HG03558 (cell line): Measurements from ENCODE around the gene ARHGAP33.

Experiments
- ATAC-seq: cut with Tn5 transposase; IDR thresholded peaks from one replicate; pipeline ENCODE4 v1.9.1; 2021; ENCODE audit warnings: moderate number of reproducible peaks; ENCODE audit not compliant: unreplicated experiment; ENCODE audit errors: extremely low read depth

ARHGAP33 gene

DNA sequence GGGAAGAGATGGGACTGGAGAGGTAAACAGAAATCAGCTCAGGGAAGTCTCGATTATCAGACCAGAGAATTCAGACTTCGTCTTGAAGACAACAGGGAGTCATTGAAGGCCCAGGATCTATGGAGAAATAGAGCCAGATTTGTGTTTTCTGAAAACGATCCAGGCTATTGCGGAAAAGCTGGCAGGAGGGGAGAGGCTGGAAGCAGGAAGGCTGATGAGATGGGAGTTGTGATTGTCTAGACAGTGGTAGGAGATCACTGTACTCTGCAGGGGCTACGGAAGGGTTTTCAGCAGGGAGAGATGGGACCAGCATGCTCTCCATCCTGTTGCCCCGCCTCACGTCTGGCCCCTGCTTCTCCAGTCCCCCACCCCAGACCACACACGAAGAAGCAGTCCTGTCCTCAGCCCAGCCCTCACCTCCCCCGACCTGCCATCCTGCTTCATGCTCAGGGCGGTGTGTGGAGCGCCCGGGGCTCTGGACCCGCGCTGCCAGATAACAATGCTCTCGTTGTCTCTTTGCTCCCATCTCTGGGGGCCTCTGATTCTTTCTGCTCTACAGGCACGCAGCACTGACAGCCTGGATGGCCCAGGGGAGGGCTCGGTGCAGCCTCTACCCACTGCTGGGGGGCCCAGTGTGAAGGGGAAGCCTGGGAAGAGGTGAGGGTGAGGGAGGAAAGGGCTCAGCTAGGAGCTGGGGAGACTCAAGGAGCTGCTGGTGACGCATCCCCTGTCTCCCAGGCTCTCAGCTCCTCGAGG lies 1.9 kb downstream of the ARHGAP33 start:
- no peak for ATAC-seq

DNA sequence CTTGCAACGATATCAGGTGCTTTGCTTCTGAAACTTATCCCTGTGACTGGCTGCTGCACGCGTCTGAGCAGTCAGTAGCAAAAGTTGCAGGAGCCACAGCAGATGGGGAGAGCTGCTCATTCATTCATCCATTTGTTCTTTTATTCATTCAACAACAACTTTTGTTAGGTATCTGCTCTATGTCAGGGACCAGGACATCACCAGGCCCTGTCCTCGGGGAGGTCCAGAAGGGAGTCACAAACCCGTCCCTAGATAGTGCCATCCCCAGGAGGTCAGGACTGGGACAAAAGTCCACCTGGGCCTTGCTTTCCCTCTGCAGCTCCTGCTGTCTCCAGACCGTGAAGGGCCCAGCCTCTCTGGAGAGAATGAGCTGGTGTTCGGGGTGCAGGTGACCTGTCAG lies 2.6 kb downstream of the ARHGAP33 start:
- ATAC-seq, result no peak

DNA sequence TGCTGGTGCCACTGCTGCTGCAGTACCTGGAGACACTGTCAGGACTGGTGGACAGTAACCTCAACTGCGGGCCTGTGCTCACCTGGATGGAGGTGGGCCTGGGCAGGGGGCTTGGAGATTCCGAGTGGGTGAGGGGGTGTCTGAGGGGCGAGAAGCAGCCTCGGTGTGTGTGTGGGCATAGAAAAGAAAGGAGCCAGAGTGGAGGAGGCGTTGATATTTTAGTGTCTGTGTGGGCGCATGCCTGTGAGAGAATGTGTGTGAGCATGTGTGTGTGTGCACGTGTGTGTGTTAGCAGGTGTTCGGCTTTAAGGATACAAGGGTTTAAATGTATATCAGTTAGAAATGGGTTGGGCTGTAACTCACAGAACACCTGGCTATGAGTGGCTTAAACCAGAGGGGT lies 3.7 kb downstream of the ARHGAP33 start:
- ATAC-seq, result no peak

DNA sequence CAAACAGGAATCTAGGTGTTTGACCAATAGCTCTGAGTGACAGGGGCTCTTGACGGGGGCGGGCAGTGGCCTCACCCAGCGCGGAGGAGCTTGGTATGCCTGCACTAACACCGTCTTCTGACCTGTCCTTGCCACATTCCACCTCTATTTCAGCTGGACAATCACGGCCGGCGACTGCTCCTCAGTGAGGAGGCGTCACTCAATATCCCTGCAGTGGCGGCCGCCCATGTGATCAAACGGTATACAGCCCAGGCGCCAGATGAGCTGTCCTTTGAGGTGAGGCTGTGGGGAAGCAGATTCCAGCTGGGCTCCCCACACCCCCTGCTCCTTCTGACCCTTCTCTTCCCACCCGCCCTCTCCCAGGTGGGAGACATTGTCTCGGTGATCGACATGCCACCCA lies 4.7 kb downstream of the ARHGAP33 start:
- ATAC-seq, result no peak

DNA sequence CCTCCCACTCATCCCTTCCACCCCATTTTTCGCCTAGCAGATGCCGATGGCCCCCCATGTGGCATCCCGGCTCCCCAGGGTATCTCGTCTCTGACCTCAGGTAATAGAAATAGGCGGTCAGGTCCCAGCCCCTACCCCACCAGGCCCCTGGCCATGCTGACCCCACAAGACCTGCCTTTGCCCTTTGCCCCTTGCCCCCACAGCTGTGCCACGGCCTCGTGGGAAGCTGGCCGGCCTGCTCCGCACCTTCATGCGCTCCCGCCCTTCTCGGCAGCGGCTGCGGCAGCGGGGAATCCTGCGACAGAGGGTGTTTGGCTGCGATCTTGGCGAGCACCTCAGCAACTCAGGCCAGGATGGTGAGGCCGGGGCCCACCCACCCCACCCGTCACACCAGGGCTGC lies 5.4 kb downstream of the ARHGAP33 start:
- no peak for ATAC-seq

DNA sequence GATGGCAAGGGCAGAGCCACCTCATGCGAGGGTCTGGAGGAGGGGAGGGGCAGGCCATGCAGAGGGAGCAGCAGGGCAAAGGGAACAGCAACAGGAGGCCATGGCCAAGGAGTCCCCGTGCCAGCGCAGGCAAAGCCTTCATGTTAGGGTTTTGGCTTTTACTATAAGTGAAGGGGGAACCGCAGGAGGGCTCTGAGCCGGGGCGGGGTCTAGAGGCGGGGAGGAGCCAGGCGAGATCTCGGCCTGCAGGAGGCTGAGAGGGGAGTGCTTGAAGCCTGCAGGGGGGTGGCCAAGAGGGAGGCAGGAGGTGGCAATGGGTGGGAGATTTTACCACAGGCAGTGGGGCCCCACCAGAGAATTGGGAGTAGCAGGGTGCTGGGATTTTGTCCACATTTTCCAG lies 6.3 kb downstream of the ARHGAP33 start:
- no peak for ATAC-seq

DNA sequence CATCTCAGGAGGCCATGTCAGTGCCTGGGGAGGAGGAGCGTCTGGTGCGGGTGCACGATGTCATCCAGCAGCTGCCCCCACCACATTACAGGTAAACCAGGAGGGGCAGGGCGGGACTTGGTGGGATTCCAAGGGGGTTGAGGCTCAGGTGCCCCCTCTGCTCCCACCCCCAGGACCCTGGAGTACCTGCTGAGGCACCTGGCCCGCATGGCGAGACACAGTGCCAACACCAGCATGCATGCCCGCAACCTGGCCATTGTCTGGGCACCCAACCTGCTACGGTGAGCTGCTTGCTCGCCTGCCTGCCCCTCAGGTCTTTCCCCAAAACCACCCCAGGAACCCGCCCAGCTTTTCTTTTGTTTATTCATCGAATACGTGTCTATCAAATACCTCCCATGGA lies 7.2 kb downstream of the ARHGAP33 start:
- ATAC-seq, result no peak

DNA sequence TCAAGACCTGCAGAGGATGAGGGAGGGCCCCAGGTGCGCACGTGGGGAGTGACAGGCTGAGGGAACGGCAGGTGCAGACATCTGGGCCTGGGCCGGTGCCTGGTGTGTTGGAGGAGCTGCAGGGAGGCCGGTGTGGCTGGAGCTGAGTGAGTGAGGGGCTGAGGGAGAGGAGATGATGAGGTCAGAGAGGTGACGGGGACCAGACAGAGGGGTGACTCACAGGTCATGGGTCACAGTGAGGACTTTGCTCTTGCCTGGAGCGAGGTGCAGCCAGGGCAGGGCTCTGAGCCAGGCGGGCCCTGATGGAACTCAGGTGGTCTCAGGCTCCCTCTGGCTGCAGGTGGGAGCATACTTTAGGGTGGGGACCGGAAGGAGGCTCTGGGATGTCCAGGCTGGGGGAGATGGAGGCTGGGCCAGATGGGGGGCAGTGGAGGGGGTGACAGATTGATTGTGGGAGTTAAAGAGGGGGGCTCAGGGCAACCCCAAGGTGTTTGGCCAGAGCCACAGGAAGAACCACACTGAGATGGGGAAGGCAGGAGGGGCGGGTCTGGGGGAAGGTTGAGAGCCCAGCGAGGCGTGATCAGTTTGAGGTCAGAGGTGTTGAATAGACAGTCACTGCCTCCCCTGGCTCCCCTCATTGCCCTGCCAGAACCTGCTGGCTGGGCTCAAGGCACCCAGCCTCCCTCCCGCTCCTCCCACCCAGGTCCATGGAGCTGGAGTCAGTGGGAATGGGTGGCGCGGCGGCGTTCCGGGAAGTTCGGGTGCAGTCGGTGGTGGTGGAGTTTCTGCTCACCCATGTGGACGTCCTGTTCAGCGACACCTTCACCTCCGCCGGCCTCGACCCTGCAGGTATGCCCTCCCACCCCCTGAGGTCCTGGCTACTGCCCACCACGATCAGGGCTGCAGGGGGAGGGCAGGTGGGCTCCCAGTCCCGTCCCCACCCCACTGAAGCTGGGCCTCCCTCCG lies 8.4 kb downstream of the ARHGAP33 start:
- ATAC-seq, result no peak

DNA sequence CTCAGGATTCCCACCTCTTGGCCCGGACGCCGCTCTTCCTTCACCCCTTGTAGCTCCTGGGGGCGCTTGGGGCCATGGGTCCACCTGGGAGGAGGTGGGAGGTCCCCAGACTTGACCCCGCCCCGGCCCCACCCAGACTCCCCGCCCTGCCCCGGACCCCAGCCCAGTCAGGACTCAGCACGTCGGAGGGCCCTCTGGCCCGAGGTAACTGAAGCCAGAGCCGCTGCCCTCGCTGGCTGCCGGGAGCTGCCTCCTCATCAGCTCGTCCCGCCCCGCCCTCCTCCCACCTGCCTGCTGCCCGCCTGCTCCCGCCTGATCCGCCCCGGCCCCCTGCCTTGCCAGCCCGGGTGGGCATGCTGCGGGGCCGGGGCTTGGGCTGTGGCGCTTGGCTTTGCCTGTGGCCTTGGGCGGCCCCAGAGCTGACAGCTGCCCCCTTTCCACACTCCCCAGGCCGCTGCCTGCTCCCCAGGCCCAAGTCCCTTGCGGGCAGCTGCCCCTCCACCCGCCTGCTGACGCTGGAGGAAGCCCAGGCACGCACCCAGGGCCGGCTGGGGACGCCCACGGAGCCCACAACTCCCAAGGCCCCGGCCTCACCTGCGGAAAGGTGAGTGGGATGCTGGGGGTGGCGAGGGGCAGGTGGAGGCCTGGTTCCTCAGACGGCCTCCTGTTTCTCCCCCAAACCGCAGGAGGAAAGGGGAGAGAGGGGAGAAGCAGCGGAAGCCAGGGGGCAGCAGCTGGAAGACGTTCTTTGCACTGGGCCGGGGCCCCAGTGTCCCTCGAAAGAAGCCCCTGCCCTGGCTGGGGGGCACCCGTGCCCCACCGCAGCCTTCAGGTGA lies 9.4 kb downstream of the ARHGAP33 start:
- ATAC-seq, result no peak

DNA sequence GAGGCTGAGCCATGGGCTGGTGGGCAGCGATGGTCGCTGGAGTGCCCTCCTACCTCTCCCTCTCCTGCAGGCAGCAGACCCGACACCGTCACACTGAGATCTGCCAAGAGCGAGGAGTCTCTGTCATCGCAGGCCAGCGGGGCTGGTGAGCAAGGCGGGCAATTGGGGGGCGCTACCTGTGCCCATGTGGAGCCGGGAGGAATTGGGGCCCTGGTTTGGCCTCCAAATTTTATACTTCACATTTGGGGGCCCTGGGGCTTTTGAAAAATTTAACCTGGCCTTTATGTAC lies 9.9 kb downstream of the ARHGAP33 start:
- ATAC-seq, result no peak

DNA sequence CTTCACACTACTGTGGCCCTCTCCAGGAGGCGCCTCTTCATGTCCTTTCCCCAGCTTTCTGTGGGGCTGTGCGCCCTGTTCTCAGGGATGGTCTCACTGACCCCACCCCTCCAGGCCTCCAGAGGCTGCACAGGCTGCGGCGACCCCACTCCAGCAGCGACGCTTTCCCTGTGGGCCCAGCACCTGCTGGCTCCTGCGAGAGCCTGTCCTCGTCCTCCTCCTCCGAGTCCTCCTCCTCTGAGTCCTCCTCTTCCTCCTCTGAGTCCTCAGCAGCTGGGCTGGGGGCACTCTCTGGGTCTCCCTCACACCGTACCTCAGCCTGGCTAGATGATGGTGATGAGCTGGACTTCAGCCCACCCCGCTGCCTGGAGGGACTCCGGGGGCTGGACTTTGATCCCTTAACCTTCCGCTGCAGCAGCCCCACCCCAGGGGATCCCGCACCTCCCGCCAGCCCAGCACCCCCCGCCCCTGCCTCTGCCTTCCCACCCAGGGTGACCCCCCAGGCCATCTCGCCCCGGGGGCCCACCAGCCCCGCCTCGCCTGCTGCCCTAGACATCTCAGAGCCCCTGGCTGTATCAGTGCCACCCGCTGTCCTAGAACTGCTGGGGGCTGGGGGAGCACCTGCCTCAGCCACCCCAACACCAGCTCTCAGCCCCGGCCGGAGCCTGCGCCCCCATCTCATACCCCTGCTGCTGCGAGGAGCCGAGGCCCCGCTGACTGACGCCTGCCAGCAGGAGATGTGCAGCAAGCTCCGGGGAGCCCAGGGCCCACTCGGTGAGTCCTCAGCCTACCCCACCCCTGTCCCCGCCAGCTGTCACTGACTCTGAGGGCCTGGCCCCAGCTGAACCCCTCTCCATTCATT lies 11.2 kb downstream of the ARHGAP33 start:
- ATAC-seq, result no peak

DNA sequence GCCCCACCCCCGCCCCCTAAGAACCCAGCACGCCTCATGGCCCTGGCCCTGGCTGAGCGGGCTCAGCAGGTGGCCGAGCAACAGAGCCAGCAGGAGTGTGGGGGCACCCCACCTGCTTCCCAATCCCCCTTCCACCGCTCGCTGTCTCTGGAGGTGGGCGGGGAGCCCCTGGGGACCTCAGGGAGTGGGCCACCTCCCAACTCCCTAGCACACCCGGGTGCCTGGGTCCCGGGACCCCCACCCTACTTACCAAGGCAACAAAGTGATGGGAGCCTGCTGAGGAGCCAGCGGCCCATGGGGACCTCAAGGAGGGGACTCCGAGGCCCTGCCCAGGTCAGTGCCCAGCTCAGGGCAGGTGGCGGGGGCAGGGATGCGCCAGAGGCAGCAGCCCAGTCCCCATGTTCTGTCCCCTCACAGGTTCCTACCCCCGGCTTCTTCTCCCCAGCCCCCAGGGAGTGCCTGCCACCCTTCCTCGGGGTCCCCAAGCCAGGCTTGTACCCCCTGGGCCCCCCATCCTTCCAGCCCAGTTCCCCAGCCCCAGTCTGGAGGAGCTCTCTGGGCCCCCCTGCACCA lies 11.9 kb downstream of the ARHGAP33 start:
- ATAC-seq, result no peak

DNA sequence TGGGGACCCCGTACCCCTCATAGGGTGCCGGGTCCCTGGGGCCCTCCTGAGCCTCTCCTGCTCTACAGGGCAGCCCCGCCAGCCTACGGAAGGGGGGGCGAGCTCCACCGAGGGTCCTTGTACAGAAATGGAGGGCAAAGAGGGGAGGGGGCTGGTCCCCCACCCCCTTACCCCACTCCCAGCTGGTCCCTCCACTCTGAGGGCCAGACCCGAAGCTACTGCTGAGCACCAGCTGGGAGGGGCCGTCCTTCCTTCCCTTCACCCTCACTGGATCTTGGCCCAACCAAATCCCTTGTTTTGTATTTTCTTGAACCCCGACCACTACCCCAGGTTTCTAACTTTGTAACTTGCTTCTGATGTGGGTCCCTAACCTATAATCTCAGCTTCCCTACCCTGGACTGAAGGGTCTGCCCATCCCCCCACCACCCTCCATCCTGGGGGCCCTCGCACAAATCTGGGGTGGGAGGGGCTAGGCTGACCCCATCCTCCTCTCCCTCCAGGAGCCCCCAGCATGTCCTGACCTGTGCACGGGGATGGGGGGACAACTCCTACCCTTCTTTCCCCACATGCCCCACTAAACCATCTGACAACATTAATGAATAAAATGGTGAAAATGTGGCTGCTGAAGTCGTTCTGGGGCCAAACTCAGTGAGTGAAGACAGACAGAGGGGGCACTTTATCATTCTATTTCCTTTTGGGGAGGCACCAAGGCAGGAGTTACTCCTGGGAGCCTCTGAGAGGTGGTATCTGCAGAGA lies 13.0 kb downstream of the ARHGAP33 start:
- no peak for ATAC-seq

DNA sequence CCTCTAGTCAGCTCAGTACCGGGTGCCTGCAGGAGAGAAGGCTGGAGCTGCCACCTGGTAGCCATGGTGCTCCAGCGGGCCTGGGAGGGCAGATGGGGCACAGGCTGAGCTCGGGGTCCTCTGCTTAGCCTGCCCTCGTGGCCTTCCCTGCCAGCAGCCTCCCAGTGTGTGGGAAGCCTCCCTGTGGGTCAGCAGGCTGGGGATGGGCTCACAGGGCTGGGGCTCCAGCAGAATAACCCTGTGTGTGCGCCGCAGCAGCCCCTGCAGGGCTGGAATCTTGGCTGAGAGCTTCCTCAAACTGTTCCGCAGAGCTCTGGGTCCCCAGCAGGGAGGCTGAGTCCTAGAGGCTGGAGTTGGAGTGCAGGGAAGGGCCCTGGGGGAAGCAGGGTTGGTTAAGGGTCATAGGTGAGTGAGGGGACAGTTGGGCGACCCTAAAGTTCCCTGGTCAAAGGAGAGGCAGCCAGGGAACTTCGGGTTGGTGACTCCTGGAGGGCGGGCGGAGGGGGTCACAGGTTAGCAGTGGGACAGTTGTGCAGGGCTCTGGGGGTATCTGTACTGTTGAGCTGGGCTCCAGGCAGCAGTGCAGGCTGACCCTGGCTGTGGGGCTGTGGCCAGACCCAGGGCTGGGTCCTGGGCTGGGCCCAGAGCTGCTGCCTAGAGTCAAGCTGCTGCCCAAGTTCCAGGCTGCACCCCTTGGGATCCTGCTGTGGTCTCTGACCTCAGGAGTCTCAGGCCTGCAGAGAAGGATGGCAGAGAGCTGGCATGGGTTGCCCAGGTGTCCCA lies 14.0 kb downstream of the ARHGAP33 start:
- no peak for ATAC-seq

DNA sequence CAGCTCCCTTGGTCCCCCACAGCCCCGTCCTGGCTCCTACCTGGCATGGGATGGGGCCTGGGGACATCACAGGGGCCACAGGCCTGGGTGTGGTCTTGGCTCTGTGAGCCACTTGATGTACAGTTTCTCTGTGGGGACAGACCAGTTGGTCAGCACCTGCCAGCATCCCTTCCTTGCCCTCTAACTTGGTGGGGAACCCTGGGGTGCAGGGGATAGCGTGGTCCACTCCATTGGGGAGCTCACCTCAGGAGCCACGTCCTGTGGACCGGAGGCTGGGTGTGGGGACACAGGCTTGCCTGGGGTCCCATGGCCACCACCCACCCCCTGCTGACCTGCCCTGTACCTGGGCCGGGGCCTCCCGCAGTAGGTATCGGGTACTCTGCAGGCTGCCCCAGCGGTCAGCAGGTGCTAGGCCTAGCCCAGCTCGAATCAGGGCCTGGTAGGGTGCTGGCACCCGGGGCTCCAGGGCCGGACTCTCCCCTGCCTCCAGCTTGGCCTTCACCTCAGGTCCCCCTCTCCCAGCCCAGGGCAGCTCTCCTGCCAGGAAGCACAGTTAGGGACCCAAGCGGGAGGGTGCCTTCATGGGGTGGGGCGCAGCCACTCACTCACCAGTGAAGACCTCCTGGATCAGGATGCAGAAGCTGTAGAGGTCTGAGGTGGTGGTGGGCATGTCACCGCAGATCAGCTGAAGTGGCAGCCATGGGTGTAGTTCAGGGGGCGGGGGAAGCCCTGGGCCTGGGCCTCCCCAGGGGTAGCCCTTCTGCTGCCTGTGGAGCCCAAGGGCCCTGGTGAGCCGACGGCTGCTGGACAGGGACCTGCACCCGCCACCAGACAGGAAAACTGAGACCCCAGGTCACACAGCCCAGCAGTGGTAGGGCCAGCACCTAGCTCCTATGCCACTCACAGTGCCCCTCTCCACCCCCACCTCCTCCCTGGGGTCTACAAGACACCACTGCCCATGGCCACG lies 14.9 kb downstream of the ARHGAP33 start:
- no peak for ATAC-seq

DNA sequence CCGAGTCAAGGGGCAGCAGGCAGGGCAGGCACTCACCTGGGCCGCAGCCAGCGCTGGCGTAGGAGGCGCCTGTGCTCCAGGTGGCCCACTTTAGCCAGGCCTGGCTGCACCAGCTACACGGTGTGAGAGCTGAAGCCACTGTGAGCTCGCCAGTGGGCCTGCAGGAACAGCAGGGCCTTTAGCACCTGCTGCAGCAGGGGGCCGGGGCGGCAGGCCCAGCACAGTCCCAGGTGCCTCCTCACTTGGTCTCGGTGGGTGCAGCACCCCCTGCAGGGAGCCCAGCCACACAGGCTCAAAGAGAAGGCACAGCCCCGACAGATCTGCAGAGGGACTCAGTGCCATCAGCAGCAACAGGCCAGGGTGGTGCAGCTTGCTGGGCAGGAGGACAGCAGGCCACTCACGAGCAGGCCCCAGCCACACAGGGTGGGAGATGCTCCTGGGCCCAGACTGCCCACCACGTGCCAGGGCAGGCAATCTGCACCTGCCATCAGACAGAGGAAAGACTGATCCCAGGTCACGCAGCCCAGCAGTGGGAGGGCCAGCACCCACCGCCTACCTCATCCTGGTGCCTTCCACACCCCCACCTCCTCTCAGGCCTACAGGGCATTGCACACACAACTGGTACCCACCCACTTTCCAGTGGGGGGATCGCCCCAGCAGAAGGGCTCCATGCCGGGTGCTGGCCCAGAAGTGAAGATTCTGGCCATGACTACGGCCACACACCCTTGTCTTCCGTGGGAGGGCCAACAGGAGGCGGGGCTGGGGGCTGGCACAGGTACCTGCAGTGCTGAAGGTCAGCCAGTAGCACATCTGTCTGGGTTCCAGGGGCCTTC lies 15.8 kb downstream of the ARHGAP33 start:
- ATAC-seq, result no peak
